GM20000 (cell line): ENCODE results near the gene PTCH1.

Experiments
- DNase-seq: peaks from one replicate; pipeline ENCODE4 v3.0.0; 2012; ENCODE audit warnings: low spot score
- TF ChIP-seq, protein P1 (sequence below): IDR thresholded peaks from 2 replicates; pipeline ENCODE4 v1.5.1; 2012; ENCODE audit warnings: mild to moderate bottlenecking, control low read depth; ENCODE audit errors: extremely low read depth, missing control alignments

Gene PTCH1

GRCh38 chr9:95516734-95517558 lies at the start of gene PTCH1:
Gene PTCH1 (minus strand): TSS chr9:95516971.
- TF ChIP-seq, protein P1, sequence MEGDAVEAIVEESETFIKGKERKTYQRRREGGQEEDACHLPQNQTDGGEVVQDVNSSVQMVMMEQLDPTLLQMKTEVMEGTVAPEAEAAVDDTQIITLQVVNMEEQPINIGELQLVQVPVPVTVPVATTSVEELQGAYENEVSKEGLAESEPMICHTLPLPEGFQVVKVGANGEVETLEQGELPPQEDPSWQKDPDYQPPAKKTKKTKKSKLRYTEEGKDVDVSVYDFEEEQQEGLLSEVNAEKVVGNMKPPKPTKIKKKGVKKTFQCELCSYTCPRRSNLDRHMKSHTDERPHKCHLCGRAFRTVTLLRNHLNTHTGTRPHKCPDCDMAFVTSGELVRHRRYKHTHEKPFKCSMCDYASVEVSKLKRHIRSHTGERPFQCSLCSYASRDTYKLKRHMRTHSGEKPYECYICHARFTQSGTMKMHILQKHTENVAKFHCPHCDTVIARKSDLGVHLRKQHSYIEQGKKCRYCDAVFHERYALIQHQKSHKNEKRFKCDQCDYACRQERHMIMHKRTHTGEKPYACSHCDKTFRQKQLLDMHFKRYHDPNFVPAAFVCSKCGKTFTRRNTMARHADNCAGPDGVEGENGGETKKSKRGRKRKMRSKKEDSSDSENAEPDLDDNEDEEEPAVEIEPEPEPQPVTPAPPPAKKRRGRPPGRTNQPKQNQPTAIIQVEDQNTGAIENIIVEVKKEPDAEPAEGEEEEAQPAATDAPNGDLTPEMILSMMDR = no peak
- DNase-seq = peak; percentile 57

GRCh38 chr9:95565982-95566381 lies 49.2 kb upstream of the PTCH1 start:
- DNase-seq = no peak
- TF ChIP-seq, protein P1 = no peak

- DNase-seq = no peak
- TF ChIP-seq, protein P1 = no peak
These were observed 45.1 kb upstream of the PTCH1 start for GRCh38 chr9:95561913-95562312.

DNA sequence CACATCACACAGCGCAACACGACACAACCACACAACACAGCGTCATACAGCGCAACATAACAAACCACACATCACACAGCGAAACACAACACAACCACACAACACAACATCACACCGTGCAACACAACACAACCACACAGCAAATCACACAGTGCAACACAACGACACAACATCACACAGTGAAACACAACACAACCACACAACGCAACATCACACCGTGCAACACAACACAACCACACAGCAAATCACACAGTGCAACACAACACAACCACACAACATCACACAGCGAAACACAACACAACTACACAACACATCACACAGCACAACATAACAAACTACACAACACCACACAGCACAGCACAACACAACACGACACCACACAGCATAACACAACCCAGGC lies 40.4 kb upstream of the PTCH1 start:
- DNase-seq = no peak
- TF ChIP-seq, protein P1 = no peak

DNA sequence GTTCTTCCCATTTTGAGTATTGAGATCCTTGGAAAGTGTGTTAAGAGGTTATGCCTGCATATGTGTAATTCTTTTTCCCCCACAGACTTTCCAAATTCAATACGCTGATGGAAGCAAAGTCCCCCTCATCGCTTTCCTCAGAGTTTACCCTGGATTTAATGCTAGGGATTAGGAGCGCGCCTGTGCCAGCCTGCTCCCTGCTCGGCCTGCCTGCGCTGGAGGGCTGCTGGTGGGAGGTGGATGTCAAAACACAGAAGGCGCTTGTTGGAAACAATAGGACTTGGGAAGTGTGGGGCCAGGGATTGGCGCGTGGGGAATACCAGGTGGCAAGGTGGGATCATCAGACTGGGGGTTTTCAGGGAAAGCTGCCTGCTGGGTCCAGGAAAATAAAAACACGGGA lies 39.8 kb upstream of the PTCH1 start:
- DNase-seq = no peak
- TF ChIP-seq, protein P1 = no peak

- no peak for DNase-seq
- TF ChIP-seq, protein P1 = no peak
These were observed 36.2 kb upstream of the PTCH1 start for GRCh38 chr9:95552814-95553546.

DNA sequence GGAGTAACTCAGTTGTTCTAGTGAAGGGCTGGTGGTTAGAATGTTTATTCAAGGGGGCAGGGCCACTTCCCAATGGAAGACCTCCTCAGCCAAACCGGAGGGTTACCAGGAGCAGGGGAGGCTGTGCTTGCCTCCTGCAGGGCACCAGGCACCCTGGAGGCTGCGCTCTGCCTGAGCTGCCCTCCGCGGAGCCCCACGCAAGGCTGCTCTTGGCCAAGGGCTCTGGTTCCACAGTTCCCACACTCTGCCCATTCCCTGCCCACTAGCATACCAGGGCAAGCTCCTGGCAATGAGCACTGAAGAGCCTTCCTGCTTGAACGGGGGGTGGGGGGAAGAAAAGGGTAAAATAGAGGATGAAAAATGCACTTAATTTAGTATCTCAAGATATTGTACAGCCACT lies 35.5 kb upstream of the PTCH1 start:
- no peak for DNase-seq
- TF ChIP-seq, protein P1 = no peak
